ENCODE data around the gene LTBP1. TPM values are rescaled to one million over a fixed set of nuclear protein-coding genes. Genes with fewer than 3 reads are reported as not detected.

Gene LTBP1
- total RNA-seq, 2 donors from 2014 or later: 19.4 to 23.1 TPM

GRCh38 chr2:33236482-33237385 lies 290.0 kb downstream of the LTBP1 start:
- no peak for DNase-seq
- Histone ChIP-seq H3K9ac (ENCODE audit: low read depth in 2 of 2, low read length in 2 of 2) (no peak overlapping the region), H3K27me3 (no peaks in the 10 kb centered on the region), H3K36me3 (no peaks in the 10 kb centered on the region), H3K9me3 (no peaks in the 10 kb centered on the region), H3K4me3 (no peak overlapping the region), H3K4me1 (no peaks in the 10 kb centered on the region), H3K27ac (no peak overlapping the region)
- intact Hi-C loops (cut with DNase I): no loop called here
- no peak for TF ChIP-seq CTCF (IDR thresholded peaks at IDR 0.05)

GRCh38 chr2:33238111-33238510 lies 291.4 kb downstream of the LTBP1 start:
- TF ChIP-seq CTCF (IDR thresholded peaks at IDR 0.05): no peak
- no peak for DNase-seq
- Histone ChIP-seq H3K9me3 (no peaks in the 10 kb centered on the region), H3K4me1 (no peaks in the 10 kb centered on the region), H3K27me3 (no peaks in the 10 kb centered on the region), H3K27ac (no peak overlapping the region), H3K36me3 (no peaks in the 10 kb centered on the region), H3K9ac (ENCODE audit: low read depth in 2 of 2, low read length in 2 of 2) (no peak overlapping the region), H3K4me3 (no peak overlapping the region)
- intact Hi-C loops (cut with DNase I): no loop called here

- no peak for DNase-seq
- no peaks in the 10 kb centered on the region for H3K9me3 ChIP-seq
- H3K27me3 ChIP-seq: no peaks in the 10 kb centered on the region
- H3K36me3 ChIP-seq: no peaks in the 10 kb centered on the region
- H3K4me1 ChIP-seq: no peaks in the 10 kb centered on the region
- no peak overlapping the region for H3K9ac ChIP-seq (ENCODE audit: low read depth in 2 of 2, low read length in 2 of 2)
- H3K4me3 ChIP-seq: no peak overlapping the region
- H3K27ac ChIP-seq: no peak overlapping the region
- TF ChIP-seq CTCF (IDR thresholded peaks at IDR 0.05): no peak
- intact Hi-C loops (cut with DNase I): no loop called here
Observed at GRCh38 chr2:33240178-33240577, 293.4 kb downstream of the LTBP1 start.

- H3K4me3 ChIP-seq: no peak overlapping the region
- intact Hi-C loops (cut with DNase I): no loop called here
- no peak for DNase-seq
- TF ChIP-seq CTCF (IDR thresholded peaks at IDR 0.05): no peak
- H3K9me3 ChIP-seq: no peaks in the 10 kb centered on the region
- H3K27ac ChIP-seq: no peak overlapping the region
- H3K4me1 ChIP-seq: no peaks in the 10 kb centered on the region
- no peaks in the 10 kb centered on the region for H3K27me3 ChIP-seq
- no peak overlapping the region for H3K9ac ChIP-seq (ENCODE audit: low read depth in 2 of 2, low read length in 2 of 2)
- H3K36me3 ChIP-seq: no peaks in the 10 kb centered on the region
Observed at GRCh38 chr2:33241072-33241471, 294.3 kb downstream of the LTBP1 start.

GRCh38 chr2:33241581-33241980 lies 294.8 kb downstream of the LTBP1 start:
- H3K4me3 ChIP-seq: no peak overlapping the region
- intact Hi-C loops (cut with DNase I): no loop called here

More at GRCh38 chr2:33241581-33241980, 294.8 kb downstream of the LTBP1 start:
- Histone ChIP-seq H3K27ac (no peak overlapping the region), H3K36me3 (no peaks in the 10 kb centered on the region), H3K4me1 (no peaks in the 10 kb centered on the region), H3K9me3 (no peaks in the 10 kb centered on the region), H3K27me3 (no peaks in the 10 kb centered on the region), H3K9ac (ENCODE audit: low read depth in 2 of 2, low read length in 2 of 2) (no peak overlapping the region)
- no peak for TF ChIP-seq CTCF (IDR thresholded peaks at IDR 0.05)
- DNase-seq: no peak
